ENCODE results near the gene PLN. TPM values are rescaled to one million over a fixed set of nuclear protein-coding genes. Genes with fewer than 3 reads are reported as not detected.

Gene PLN
- total RNA-seq, 2 donors from 2014 or later: 382 to 468 TPM

DNA sequence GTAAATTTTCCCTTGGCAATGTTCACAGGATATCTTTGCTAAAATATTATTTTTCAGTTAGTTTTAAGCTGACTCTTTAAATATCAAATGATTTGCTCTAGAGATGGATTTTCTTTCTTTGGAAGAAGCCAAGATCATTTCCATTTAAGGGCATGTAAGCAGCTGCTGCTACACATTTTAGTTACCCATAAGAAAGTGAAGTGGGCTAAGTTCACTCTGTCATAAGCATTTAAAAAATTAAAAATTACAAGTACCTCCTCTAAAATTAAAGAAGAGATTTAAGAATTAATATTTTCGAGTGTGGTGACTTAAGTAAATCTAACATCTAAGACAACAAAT is 1.2 kb upstream of the PLN start:
- no peaks in the 10 kb centered on the region for H3K27me3 ChIP-seq (replicated peaks; ENCODE audit: insufficient read depth)
- ATAC-seq (ENCODE audit: insufficient number of reproducible peaks, low FRiP score, low read depth) (no peak), DNase-seq (ENCODE audit: low spot score) (no peak)
- H3K4me3 ChIP-seq: peak overlapping the region; percentile 79
- H3K36me3 ChIP-seq: peaks cover 3% of the 10 kb centered on the region
- TF ChIP-seq, protein P1, sequence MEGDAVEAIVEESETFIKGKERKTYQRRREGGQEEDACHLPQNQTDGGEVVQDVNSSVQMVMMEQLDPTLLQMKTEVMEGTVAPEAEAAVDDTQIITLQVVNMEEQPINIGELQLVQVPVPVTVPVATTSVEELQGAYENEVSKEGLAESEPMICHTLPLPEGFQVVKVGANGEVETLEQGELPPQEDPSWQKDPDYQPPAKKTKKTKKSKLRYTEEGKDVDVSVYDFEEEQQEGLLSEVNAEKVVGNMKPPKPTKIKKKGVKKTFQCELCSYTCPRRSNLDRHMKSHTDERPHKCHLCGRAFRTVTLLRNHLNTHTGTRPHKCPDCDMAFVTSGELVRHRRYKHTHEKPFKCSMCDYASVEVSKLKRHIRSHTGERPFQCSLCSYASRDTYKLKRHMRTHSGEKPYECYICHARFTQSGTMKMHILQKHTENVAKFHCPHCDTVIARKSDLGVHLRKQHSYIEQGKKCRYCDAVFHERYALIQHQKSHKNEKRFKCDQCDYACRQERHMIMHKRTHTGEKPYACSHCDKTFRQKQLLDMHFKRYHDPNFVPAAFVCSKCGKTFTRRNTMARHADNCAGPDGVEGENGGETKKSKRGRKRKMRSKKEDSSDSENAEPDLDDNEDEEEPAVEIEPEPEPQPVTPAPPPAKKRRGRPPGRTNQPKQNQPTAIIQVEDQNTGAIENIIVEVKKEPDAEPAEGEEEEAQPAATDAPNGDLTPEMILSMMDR (IDR thresholded peaks at IDR 0.05): no peak
- H3K9me3 ChIP-seq: no peaks in the 10 kb centered on the region
- H3K4me1 ChIP-seq (ENCODE audit: control insufficient read depth in 1 of 2, low read depth in 2 of 2): peaks cover 8 to 43% of the 10 kb centered on the region in 2 donors
- peak overlapping the region; percentile 89 to 90 for H3K27ac ChIP-seq

DNA sequence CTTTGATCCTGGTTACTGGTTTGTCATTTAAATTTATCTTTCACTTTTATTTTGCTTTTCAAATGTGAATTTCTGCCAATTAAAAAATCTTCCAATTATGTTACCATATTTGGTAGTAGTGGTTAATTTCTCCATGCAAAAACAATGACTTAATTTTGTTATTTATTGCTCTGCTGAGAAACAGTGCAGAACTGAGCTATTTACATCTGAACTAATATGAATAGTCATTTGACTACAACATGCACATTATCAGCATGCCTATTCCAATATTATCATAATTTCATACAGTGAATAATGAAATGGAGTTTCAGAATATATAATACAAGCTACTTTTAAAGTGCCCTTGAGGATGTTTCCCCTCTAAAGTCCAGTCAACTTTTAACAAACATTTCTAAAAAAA is 517 bp downstream of the PLN start:
- H3K4me3 ChIP-seq: peak overlapping the region; percentile 79
- H3K4me1 ChIP-seq (ENCODE audit: control insufficient read depth in 1 of 2, low read depth in 2 of 2): peaks cover 5 to 28% of the 10 kb centered on the region in 2 donors

DNA sequence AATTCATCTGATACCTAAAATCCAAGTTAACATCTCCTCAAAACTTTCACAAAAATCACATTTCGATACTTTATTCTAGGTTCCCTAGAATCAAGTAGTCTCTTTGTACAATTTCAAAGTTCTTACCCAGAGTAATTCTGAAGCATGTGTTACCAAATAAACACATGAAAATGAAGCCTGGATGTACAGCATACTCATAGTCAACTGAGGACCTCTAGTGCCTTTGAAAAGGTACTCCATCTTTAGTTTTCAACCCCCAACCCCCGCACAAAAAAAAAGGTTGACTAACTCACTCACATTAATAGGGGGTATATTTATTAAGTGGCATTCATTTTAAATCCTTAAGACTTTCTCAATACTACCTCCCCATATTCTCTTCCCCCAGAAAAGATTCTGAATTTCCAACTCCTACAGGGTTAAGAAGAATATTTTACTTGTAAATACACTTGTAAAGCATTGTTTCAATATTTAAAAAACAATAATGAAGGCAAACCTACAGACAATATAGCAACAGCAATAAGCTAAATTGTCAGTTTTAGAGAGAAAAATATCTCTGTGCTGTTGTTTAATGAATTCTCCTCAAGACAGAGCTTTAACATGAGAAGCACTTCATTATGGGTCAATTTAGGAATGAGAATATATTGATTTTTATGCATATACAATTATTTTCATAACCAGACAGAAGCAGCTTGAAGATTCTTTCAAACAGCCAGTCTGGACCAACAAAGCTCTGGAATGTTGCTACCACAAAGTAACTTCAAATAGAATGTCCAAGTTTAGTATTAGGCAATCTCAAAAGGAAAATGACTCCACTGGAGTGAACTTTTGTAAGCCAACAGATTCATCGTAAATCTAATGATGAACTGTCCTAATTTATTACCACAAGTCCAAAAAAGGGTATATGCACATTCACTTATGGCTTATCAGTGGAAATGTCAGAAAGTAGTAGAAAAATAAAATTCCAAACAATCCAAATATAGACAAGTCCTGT is 3.3 kb downstream of the PLN start:
- Histone ChIP-seq H3K27me3 (replicated peaks; ENCODE audit: insufficient read depth) (no peaks in the 10 kb centered on the region), H3K4me1 (ENCODE audit: control insufficient read depth in 1 of 2, low read depth in 2 of 2) (peaks cover under 1 to 5% of the 10 kb centered on the region in 2 donors), H3K4me3 (peak overlapping the region; percentile 79), H3K36me3 (peaks cover 3% of the 10 kb centered on the region), H3K9me3 (no peaks in the 10 kb centered on the region), H3K27ac (peak overlapping the region; percentile 51 to 89)
- TF ChIP-seq, protein P1 (IDR thresholded peaks at IDR 0.05): peak; percentile 49
- no peak for DNase-seq (ENCODE audit: low spot score)
- no peak for ATAC-seq (ENCODE audit: insufficient number of reproducible peaks, low FRiP score, low read depth)

More for the DNA sequence above, 517 bp downstream of the PLN start:
- H3K36me3 ChIP-seq: peaks cover 3% of the 10 kb centered on the region
- no peaks in the 10 kb centered on the region for H3K9me3 ChIP-seq
- H3K27ac ChIP-seq: peak overlapping the region; percentile 89 to 90
- TF ChIP-seq, protein P1 (IDR thresholded peaks at IDR 0.05): no peak
- DNase-seq (ENCODE audit: low spot score) (no peak), ATAC-seq (ENCODE audit: insufficient number of reproducible peaks, low FRiP score, low read depth) (no peak)
- no peaks in the 10 kb centered on the region for H3K27me3 ChIP-seq (replicated peaks; ENCODE audit: insufficient read depth)

DNA sequence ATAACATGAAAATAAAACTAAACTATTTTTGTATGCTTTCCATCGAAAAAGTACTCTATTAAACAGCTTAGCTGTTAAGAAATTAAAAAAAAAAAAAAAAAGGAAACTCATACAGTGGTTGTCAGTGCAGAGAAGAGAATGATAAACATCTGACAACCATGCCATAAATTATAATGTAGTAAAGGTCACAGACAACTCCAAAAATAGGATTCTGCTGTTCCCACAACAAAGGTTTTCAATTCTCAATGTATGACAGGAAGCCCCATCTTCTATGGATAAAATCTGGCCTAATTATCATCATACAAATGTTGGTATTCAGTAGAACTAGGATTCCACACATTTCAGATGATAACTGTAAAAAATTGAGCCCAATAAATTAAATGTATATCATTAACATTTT is 5.0 kb downstream of the PLN start:
- H3K4me3 ChIP-seq: peak overlapping the region; percentile 79
- DNase-seq (ENCODE audit: low spot score): no peak
- H3K36me3 ChIP-seq: peaks cover 3% of the 10 kb centered on the region
- no peak for ATAC-seq (ENCODE audit: insufficient number of reproducible peaks, low FRiP score, low read depth)
- H3K4me1 ChIP-seq (ENCODE audit: control insufficient read depth in 1 of 2, low read depth in 2 of 2): peaks cover 5 to 11% of the 10 kb centered on the region in 2 donors
- peak overlapping the region; percentile 6 to 51 for H3K27ac ChIP-seq
- H3K27me3 ChIP-seq (replicated peaks; ENCODE audit: insufficient read depth): no peaks in the 10 kb centered on the region
- TF ChIP-seq, protein P1 (IDR thresholded peaks at IDR 0.05): no peak
- H3K9me3 ChIP-seq: no peaks in the 10 kb centered on the region

DNA sequence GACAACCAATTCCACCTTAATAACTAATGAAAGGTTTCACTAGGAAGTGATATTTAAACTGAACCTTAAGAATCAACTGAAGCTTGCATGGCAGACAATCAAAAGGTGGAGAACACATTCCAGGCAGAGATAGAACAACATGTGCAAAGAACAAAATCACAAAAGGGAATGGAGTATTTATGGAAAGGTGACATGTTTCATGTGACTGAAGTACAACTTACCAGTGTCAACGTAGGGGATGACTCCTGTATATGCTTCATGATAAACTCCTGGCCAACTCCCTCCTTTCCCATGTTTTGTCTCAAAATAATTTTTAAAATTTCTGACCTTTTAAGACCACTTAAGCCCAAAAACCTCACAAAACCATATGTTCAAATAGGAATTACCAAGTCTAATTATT is 6.6 kb downstream of the PLN start:
- Histone ChIP-seq H3K27me3 (replicated peaks; ENCODE audit: insufficient read depth) (no peaks in the 10 kb centered on the region), H3K4me1 (ENCODE audit: control insufficient read depth in 1 of 2, low read depth in 2 of 2) (peaks cover 11 to 23% of the 10 kb centered on the region in 2 donors), H3K36me3 (peaks cover 11% of the 10 kb centered on the region), H3K27ac (peak overlapping the region; percentile 32 to 51), H3K9me3 (no peaks in the 10 kb centered on the region), H3K4me3 (peak overlapping the region; percentile 79)
- DNase-seq (ENCODE audit: low spot score): no peak
- TF ChIP-seq, protein P1 (IDR thresholded peaks at IDR 0.05): no peak
- no peak for ATAC-seq (ENCODE audit: insufficient number of reproducible peaks, low FRiP score, low read depth)

Data from thoracic aorta (tissue), 2 donors.